ENCODE measurements around the gene TTLL12. TPM values are rescaled to one million over a fixed set of nuclear protein-coding genes. Genes with fewer than 3 reads are reported as not detected.

The TTLL12 gene
- total and polyA plus RNA-seq, 2 experiments from 2014 or later = 45.9 to 62.7 TPM

GRCh38 chr22:43133401-43133800 lies 53.5 kb downstream of the TTLL12 start:
- H3K36me3 ChIP-seq = peaks cover 21% of the 10 kb centered on the region
- DNase-seq (ENCODE audit: low read depth in 1 of 2, low spot score in 1 of 2) = no peak
- no peak for TF ChIP-seq CTCF (IDR thresholded peaks at IDR 0.05; ENCODE audit: low read depth, low read length)

GRCh38 chr22:43131773-43132501 lies 55.0 kb downstream of the TTLL12 start:
- H3K9me3 ChIP-seq (ENCODE audit: low read depth) = no peaks in the 10 kb centered on the region
- TF ChIP-seq CTCF (IDR thresholded peaks at IDR 0.05; ENCODE audit: low read depth, low read length) = no peak
- no peaks in the 10 kb centered on the region for H3K27me3 ChIP-seq
- DNase-seq (ENCODE audit: low read depth in 1 of 2, low spot score in 1 of 2) = no peak
- peaks cover 19% of the 10 kb centered on the region for H3K36me3 ChIP-seq
- no peak overlapping the region for H3K4me3 ChIP-seq
- peaks cover 2% of the 10 kb centered on the region for H3K4me1 ChIP-seq (ENCODE audit: low read depth)
- peak overlapping the region; percentile 12 for H3K27ac ChIP-seq

More at GRCh38 chr22:43133401-43133800, 53.5 kb downstream of the TTLL12 start:
- no peak overlapping the region for H3K27ac ChIP-seq
- no peaks in the 10 kb centered on the region for H3K27me3 ChIP-seq
- no peaks in the 10 kb centered on the region for H3K4me1 ChIP-seq (ENCODE audit: low read depth)
- H3K4me3 ChIP-seq = no peak overlapping the region
- no peaks in the 10 kb centered on the region for H3K9me3 ChIP-seq (ENCODE audit: low read depth)

GRCh38 chr22:43129426-43130425 lies 57.2 kb downstream of the TTLL12 start:
- no peak for DNase-seq (ENCODE audit: low read depth in 1 of 2, low spot score in 1 of 2)
- no peaks in the 10 kb centered on the region for H3K27me3 ChIP-seq

GRCh38 chr22:43128928-43129424 lies 58.0 kb downstream of the TTLL12 start:
- no peak for DNase-seq (ENCODE audit: low read depth in 1 of 2, low spot score in 1 of 2)
- Histone ChIP-seq H3K4me3 (no peak overlapping the region), H3K4me1 (ENCODE audit: low read depth) (peaks cover 7% of the 10 kb centered on the region), H3K27ac (no peak overlapping the region), H3K9me3 (ENCODE audit: low read depth) (no peaks in the 10 kb centered on the region), H3K36me3 (peaks cover 8% of the 10 kb centered on the region), H3K27me3 (no peaks in the 10 kb centered on the region)
- TF ChIP-seq CTCF (IDR thresholded peaks at IDR 0.05; ENCODE audit: low read depth, low read length) = no peak

More at GRCh38 chr22:43129426-43130425, 57.2 kb downstream of the TTLL12 start:
- no peak overlapping the region for H3K4me3 ChIP-seq
- H3K27ac ChIP-seq = no peak overlapping the region
- no peaks in the 10 kb centered on the region for H3K9me3 ChIP-seq (ENCODE audit: low read depth)
- H3K36me3 ChIP-seq = peaks cover 11% of the 10 kb centered on the region
- no peak for TF ChIP-seq CTCF (IDR thresholded peaks at IDR 0.05; ENCODE audit: low read depth, low read length)
- H3K4me1 ChIP-seq (ENCODE audit: low read depth) = peaks cover 7% of the 10 kb centered on the region

GRCh38 chr22:43128116-43128515 lies 58.8 kb downstream of the TTLL12 start:
- no peak for DNase-seq (ENCODE audit: low read depth in 1 of 2, low spot score in 1 of 2)
- Histone ChIP-seq H3K27ac (no peak overlapping the region), H3K36me3 (peaks cover 8% of the 10 kb centered on the region), H3K9me3 (ENCODE audit: low read depth) (no peaks in the 10 kb centered on the region), H3K27me3 (no peaks in the 10 kb centered on the region), H3K4me1 (ENCODE audit: low read depth) (peaks cover 7% of the 10 kb centered on the region), H3K4me3 (no peak overlapping the region)
- no peak for TF ChIP-seq CTCF (IDR thresholded peaks at IDR 0.05; ENCODE audit: low read depth, low read length)
